ENCODE measurements around the gene ATXN7. TPM values are rescaled to one million over a fixed set of nuclear protein-coding genes. Genes with fewer than 3 reads are reported as not detected.

The ATXN7 gene, protein sequence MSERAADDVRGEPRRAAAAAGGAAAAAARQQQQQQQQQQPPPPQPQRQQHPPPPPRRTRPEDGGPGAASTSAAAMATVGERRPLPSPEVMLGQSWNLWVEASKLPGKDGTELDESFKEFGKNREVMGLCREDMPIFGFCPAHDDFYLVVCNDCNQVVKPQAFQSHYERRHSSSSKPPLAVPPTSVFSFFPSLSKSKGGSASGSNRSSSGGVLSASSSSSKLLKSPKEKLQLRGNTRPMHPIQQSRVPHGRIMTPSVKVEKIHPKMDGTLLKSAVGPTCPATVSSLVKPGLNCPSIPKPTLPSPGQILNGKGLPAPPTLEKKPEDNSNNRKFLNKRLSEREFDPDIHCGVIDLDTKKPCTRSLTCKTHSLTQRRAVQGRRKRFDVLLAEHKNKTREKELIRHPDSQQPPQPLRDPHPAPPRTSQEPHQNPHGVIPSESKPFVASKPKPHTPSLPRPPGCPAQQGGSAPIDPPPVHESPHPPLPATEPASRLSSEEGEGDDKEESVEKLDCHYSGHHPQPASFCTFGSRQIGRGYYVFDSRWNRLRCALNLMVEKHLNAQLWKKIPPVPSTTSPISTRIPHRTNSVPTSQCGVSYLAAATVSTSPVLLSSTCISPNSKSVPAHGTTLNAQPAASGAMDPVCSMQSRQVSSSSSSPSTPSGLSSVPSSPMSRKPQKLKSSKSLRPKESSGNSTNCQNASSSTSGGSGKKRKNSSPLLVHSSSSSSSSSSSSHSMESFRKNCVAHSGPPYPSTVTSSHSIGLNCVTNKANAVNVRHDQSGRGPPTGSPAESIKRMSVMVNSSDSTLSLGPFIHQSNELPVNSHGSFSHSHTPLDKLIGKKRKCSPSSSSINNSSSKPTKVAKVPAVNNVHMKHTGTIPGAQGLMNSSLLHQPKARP
- 10.4 and 13.6 TPM in 2 replicates for total RNA-seq

GRCh38 chr3:63863150-63864007 lies at the start of gene ATXN7, which contains the start of gene THOC7:
Gene ATXN7 (plus strand): TSS chr3:63863867. CDS start chr3:63912599, 48,732 bp downstream.
Gene THOC7 (minus strand): TSS chr3:63863805. CDS start chr3:63863790, 15 bp downstream.

GRCh38 chr3:63819151-63819398 lies 44.6 kb upstream of the ATXN7 start, which contains the start of gene C3orf49:
Gene C3orf49 (plus strand): TSS chr3:63819299. CDS start chr3:63819472, 173 bp downstream.

GRCh38 chr3:63911873-63912767 lies 48.5 kb downstream of the ATXN7 start, which contains the start of gene SCAANT1:
Gene SCAANT1 (minus strand): TSS chr3:63912383.

GRCh38 chr3:64023187-64023860 lies 159.7 kb downstream of the ATXN7 start, which contains the start of gene PSMD6:
Gene PSMD6 (minus strand): TSS chr3:64023494. CDS start chr3:64023419, 75 bp downstream.

Other genes starting within 250 kb of the ATXN7 start
- gene SNTN, start 211.2 kb upstream of the ATXN7 start, total RNA-seq: not detected in 2 replicates
- not detected in 2 replicates for gene C3orf49, start 44.6 kb upstream of the ATXN7 start, total RNA-seq
- 42.2 and 51.5 TPM in 2 replicates for gene THOC7, start 62 bp upstream of the ATXN7 start, total RNA-seq
- gene SCAANT1, start 48.5 kb downstream of the ATXN7 start, total RNA-seq: not detected in 2 replicates
- gene PSMD6, start 159.6 kb downstream of the ATXN7 start, total RNA-seq: 98.9 and 103 TPM in 2 replicates